GM18502 (cell line): ENCODE data around the gene ATF6B.
"Not testable (repeated sequence)": the region's sequence is repeated elsewhere in the genome, so short reads cannot be mapped to it uniquely, and the experiment has no call there.

Experiments used
- ATAC-seq: cut with Tn5 transposase; IDR thresholded peaks from one replicate; pipeline ENCODE4 v1.9.1; 2021; ENCODE audit warnings: mild to moderate bottlenecking; ENCODE audit not compliant: unreplicated experiment, poor library complexity

ATF6B gene

GRCh38 chr6:32085759-32086459 is 42.1 kb downstream of the ATF6B start:
- ATAC-seq = no peak

- no peak for ATAC-seq
Measured at GRCh38 chr6:32084780-32085179, 43.3 kb downstream of the ATF6B start.

- no peak for ATAC-seq
Measured at GRCh38 chr6:32083812-32084768, 44.0 kb downstream of the ATF6B start.

GRCh38 chr6:32082935-32083334 is 45.1 kb downstream of the ATF6B start:
- ATAC-seq = no peak

- no peak for ATAC-seq
Measured at GRCh38 chr6:32082478-32082877, 45.6 kb downstream of the ATF6B start.

- ATAC-seq = no peak
Measured at GRCh38 chr6:32081168-32081990, 46.7 kb downstream of the ATF6B start.

GRCh38 chr6:32079566-32080290 is 48.3 kb downstream of the ATF6B start:
- ATAC-seq = no peak

- no peak for ATAC-seq
Measured at GRCh38 chr6:32076321-32076809, 51.7 kb downstream of the ATF6B start.

GRCh38 chr6:32075781-32076180 is 52.3 kb downstream of the ATF6B start:
- no peak for ATAC-seq

- no peak for ATAC-seq
Measured at GRCh38 chr6:32074996-32075532, 53.0 kb downstream of the ATF6B start.

- ATAC-seq = no peak
Measured at GRCh38 chr6:32073613-32074012, 54.4 kb downstream of the ATF6B start.

- ATAC-seq = no peak
Measured at GRCh38 chr6:32073101-32073500, 54.9 kb downstream of the ATF6B start.

GRCh38 chr6:32070814-32071543 is 57.1 kb downstream of the ATF6B start:
- ATAC-seq = no peak

- no peak for ATAC-seq
Measured at GRCh38 chr6:32069878-32070515, 58.0 kb downstream of the ATF6B start.

GRCh38 chr6:32069460-32069859 is 58.6 kb downstream of the ATF6B start:
- ATAC-seq = no peak

GRCh38 chr6:32068867-32069266 is 59.2 kb downstream of the ATF6B start:
- no peak for ATAC-seq

- ATAC-seq = not testable (repeated sequence)
Measured at GRCh38 chr6:32068315-32068714, 59.7 kb downstream of the ATF6B start.

GRCh38 chr6:32067521-32067920 is 60.5 kb downstream of the ATF6B start:
- not testable (repeated sequence) for ATAC-seq
